ENCODE results near the gene HLF.

GRCh38 chr17:55298111-55298730 is 33.5 kb downstream of the HLF start:
- TF ChIP-seq CTCF (IDR thresholded peaks at IDR 0.05; ENCODE audit: low read depth, low read length, missing input control) (no peak), REST (IDR thresholded peaks at IDR 0.05) (no peak), JUND (IDR thresholded peaks at IDR 0.05) (no peak), MAX (IDR thresholded peaks at IDR 0.05) (no peak)
- TF ChIP-seq, protein P1, sequence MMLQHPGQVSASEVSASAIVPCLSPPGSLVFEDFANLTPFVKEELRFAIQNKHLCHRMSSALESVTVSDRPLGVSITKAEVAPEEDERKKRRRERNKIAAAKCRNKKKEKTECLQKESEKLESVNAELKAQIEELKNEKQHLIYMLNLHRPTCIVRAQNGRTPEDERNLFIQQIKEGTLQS (IDR thresholded peaks at IDR 0.05), result no peak

Measured in liver (tissue), 3 donors.